H1 (cell line): ENCODE measurements around the gene PGF. TPM values are rescaled to one million over a fixed set of nuclear protein-coding genes. Genes with fewer than 3 reads are reported as not detected.

Experiments used
- CTCF ChIA-PET: fragments of 300-600 bp; sonication (Branson Sonifier 250); formaldehyde crosslinking; loops from one replicate; lab custom pipeline; 2021; ENCODE audit not compliant: partially characterized antibody; lab: Charles Lee
- POLR2A ChIA-PET: fragments of 300-600 bp; sonication (Branson Sonifier 250); formaldehyde crosslinking; loops from one replicate; lab custom pipeline; 2021; ENCODE audit warnings: inconsistent platforms; ENCODE audit not compliant: partially characterized antibody; lab: Charles Lee
- DNase-seq, 2 experiments: peaks; one replicate each; pipeline versions ENCODE4 v3.0.0 to v3.0.0-alpha.2; 2010 to 2022; ENCODE audit warnings: low spot score in 2 of 2, low read depth in 1 of 2, mixed read lengths in 1 of 2
- FAIRE-seq: peaks from 2 replicates; lab custom pipeline; 2011; peaks lifted over from hg19 to GRCh38; lab: Jason Lieb, UNC
- H2AFZ ChIP-seq: 2 replicates; pipeline ENCODE4 v1.8.1; 2012; ENCODE audit warnings: low read length, inconsistent platforms
- H2AK5ac ChIP-seq: 2 replicates; pipeline ENCODE4 v1.6.1; 2013; ENCODE audit warnings: low read depth, low read length
- H2BK120ac ChIP-seq: replicated peaks from 2 replicates; pipeline ENCODE3; 2013; ENCODE audit warnings: low read depth, low read length, inconsistent platforms
- H2BK12ac ChIP-seq: 2 replicates; pipeline ENCODE4 v1.6.1; 2013; ENCODE audit warnings: low read depth, low read length
- H2BK15ac ChIP-seq: 2 replicates; pipeline ENCODE4 v1.6.1; 2013; ENCODE audit warnings: low read length
- H2BK20ac ChIP-seq: 2 replicates; pipeline ENCODE4 v1.6.1; 2013; ENCODE audit warnings: low read length
- H2BK5ac ChIP-seq: 2 replicates; pipeline ENCODE4 v1.6.1; 2013; ENCODE audit warnings: low read depth, low read length
- H3K14ac ChIP-seq: 2 replicates; pipeline ENCODE4 v1.6.1; 2013; ENCODE audit warnings: inconsistent platforms; ENCODE audit not compliant: insufficient read length
- H3K18ac ChIP-seq: 2 replicates; pipeline ENCODE4 v1.6.1; 2013; ENCODE audit warnings: low read length; ENCODE audit errors: extremely low read depth
- H3K23ac ChIP-seq: 2 replicates; pipeline ENCODE4 v1.6.1; 2013; ENCODE audit warnings: inconsistent platforms; ENCODE audit not compliant: insufficient read length
- H3K23me2 ChIP-seq: 2 replicates; pipeline ENCODE4 v1.6.1; 2013; ENCODE audit warnings: low read depth, low read length
- H3K27ac ChIP-seq: 2 replicates; pipeline ENCODE4 v1.6.1; 2011; ENCODE audit warnings: low read depth, low read length, inconsistent platforms
- H3K27me3 ChIP-seq, 4 experiments: replicated peaks in 1 of 4; 1 replicate in 1 of 4; 2 replicates in 3 of 4; pipeline versions ENCODE4 v1.6.1 to v1.8.1; 2011 to 2013; ENCODE audit warnings: low read length in 3 of 4, mild to moderate bottlenecking in 3 of 4, inconsistent platforms in 2 of 4, mixed read lengths in 2 of 4, moderate library complexity in 1 of 4; ENCODE audit not compliant: control insufficient read depth in 3 of 4, insufficient read depth in 3 of 4; ENCODE audit errors: extremely low read depth in 1 of 4
- H3K36me3 ChIP-seq, 4 experiments: 2 replicates each; pipeline versions ENCODE4 v1.6.1 to v1.8.1; 2011 to 2013; ENCODE audit warnings: mild to moderate bottlenecking in 4 of 4, low read length in 3 of 4, moderate library complexity in 2 of 4, control low read depth in 1 of 4, inconsistent platforms in 1 of 4; ENCODE audit not compliant: insufficient read depth in 4 of 4, control insufficient read depth in 2 of 4
- H3K4ac ChIP-seq: replicated peaks from 2 replicates; pipeline ENCODE3; 2013; ENCODE audit warnings: low read length, low read depth, mixed read lengths, inconsistent platforms; ENCODE audit not compliant: insufficient read length
- H3K4me1 ChIP-seq, 4 experiments: replicated peaks in 1 of 4; 1 replicate in 1 of 4; 2 replicates in 3 of 4; pipeline versions ENCODE4 v1.6.1 to v1.8.1; 2011 to 2013; ENCODE audit warnings: low read length in 3 of 4, inconsistent platforms in 2 of 4, mixed read lengths in 1 of 4; ENCODE audit not compliant: insufficient read depth in 4 of 4, control insufficient read depth in 3 of 4
- H3K4me2 ChIP-seq, 2 experiments: 2 replicates each; pipeline versions ENCODE4 v1.6.1 to v1.8.1; 2011 to 2013; ENCODE audit warnings: low read depth in 2 of 2, low read length in 2 of 2, control low read depth in 1 of 2, inconsistent platforms in 1 of 2, mild to moderate bottlenecking in 1 of 2; ENCODE audit not compliant: insufficient read depth in 1 of 2
- H3K4me3 ChIP-seq, 4 experiments: fragments of 200-600, 300-600 bp in 1 of 4; sonication (generic), shearing (Covaris generic), sonication (Bioruptor Twin) in 1 of 4; 2 replicates each; pipeline versions ENCODE4 v1.5.1 to v1.8.1; 2011 to 2016; ENCODE audit warnings: low read length in 4 of 4, low read depth in 3 of 4, control low read depth in 2 of 4, inconsistent platforms in 2 of 4, mild to moderate bottlenecking in 2 of 4, mixed read lengths in 1 of 4, moderate library complexity in 1 of 4; ENCODE audit not compliant: insufficient read depth in 2 of 4; ENCODE audit errors: extremely low read depth in 1 of 4
- H3K56ac ChIP-seq: replicated peaks from 2 replicates; pipeline ENCODE3; 2013; ENCODE audit warnings: low read depth, mild to moderate bottlenecking, mixed read lengths, low read length, inconsistent platforms; ENCODE audit not compliant: insufficient read length
- H3K79me1 ChIP-seq: 2 replicates; pipeline ENCODE4 v1.6.1; 2013; ENCODE audit warnings: low read depth, low read length, control low read depth
- H3K79me2 ChIP-seq, 2 experiments: 2 replicates each; pipeline versions ENCODE4 v1.6.1 to v1.8.1; 2012 to 2013; ENCODE audit warnings: low read length in 2 of 2, mild to moderate bottlenecking in 2 of 2, inconsistent platforms in 1 of 2; ENCODE audit not compliant: insufficient read depth in 2 of 2, control insufficient read depth in 1 of 2
- H3K9ac ChIP-seq, 4 experiments: replicated peaks in 1 of 4; 1 replicate in 1 of 4; 2 replicates in 3 of 4; pipeline versions ENCODE4 v1.6.1 to v1.8.1; 2011 to 2013; ENCODE audit warnings: low read depth in 3 of 4, low read length in 3 of 4, control low read depth in 2 of 4, mild to moderate bottlenecking in 2 of 4, moderate library complexity in 2 of 4, inconsistent platforms in 1 of 4; ENCODE audit errors: extremely low read depth in 1 of 4
- H3K9me3 ChIP-seq, 2 experiments: 2 replicates each; pipeline versions ENCODE4 v1.6.1 to v1.8.1; 2012 to 2013; ENCODE audit warnings: mild to moderate bottlenecking in 2 of 2, moderate library complexity in 2 of 2, control low read depth in 1 of 2, inconsistent platforms in 1 of 2, low read depth in 1 of 2, low read length in 1 of 2, mixed read lengths in 1 of 2; ENCODE audit not compliant: insufficient read depth in 2 of 2
- H4K20me1 ChIP-seq, 2 experiments: replicated peaks in 1 of 2; 2 replicates each; pipeline versions ENCODE3 to v1.8.1; 2011 to 2013; ENCODE audit warnings: inconsistent platforms in 2 of 2, low read length in 2 of 2, mild to moderate bottlenecking in 1 of 2; ENCODE audit not compliant: insufficient read depth in 2 of 2, control insufficient read depth in 1 of 2
- H4K5ac ChIP-seq: 2 replicates; pipeline ENCODE4 v1.6.1; 2013; ENCODE audit warnings: low read length, low read depth, mixed read lengths, inconsistent platforms; ENCODE audit not compliant: insufficient read length
- H4K8ac ChIP-seq: 2 replicates; pipeline ENCODE4 v1.8.0; 2013; ENCODE audit warnings: mild to moderate bottlenecking, moderate library complexity, low read length, inconsistent platforms; ENCODE audit not compliant: insufficient read depth; ENCODE audit errors: extremely low read depth
- H4K91ac ChIP-seq: replicated peaks from 2 replicates; pipeline ENCODE3; 2013; ENCODE audit warnings: low read length, mixed read lengths, inconsistent platforms; ENCODE audit not compliant: insufficient read length
- ATF2 ChIP-seq: IDR thresholded peaks from 2 replicates; pipeline ENCODE4 v1.6.1; 2012; ENCODE audit warnings: low read length, inconsistent platforms
- CREB1 ChIP-seq: IDR thresholded peaks from 2 replicates; pipeline ENCODE4 v1.6.1; 2012; ENCODE audit warnings: inconsistent platforms
- CTBP2 ChIP-seq: IDR thresholded peaks from 2 replicates; pipeline ENCODE4 v1.7.0; 2011; ENCODE audit warnings: borderline replicate concordance, mild to moderate bottlenecking, moderate library complexity, mixed read lengths, low read length; ENCODE audit not compliant: insufficient read depth, insufficient read length
- FOSL1 ChIP-seq: IDR thresholded peaks from 2 replicates; pipeline ENCODE4 v1.6.1; 2011; ENCODE audit warnings: mild to moderate bottlenecking, low read depth, low read length, moderate library complexity; ENCODE audit not compliant: insufficient read depth
- HDAC6 ChIP-seq: IDR thresholded peaks from one replicate; pipeline ENCODE4 v1.7.1; 2012; ENCODE audit warnings: low read depth, mild to moderate bottlenecking, inconsistent platforms, low read length, moderate library complexity
- NRF1 ChIP-seq: IDR thresholded peaks from 2 replicates; pipeline ENCODE4 v1.6.1; 2011; ENCODE audit warnings: mild to moderate bottlenecking, low read depth, low read length, improper control_type of control experiment
- PHF8 ChIP-seq: fragments of 200-600 bp; sonication (generic); conservative IDR thresholded peaks from 2 replicates; pipeline ENCODE4 v1.7.1; 2012; ENCODE audit warnings: low read depth, mild to moderate bottlenecking, inconsistent platforms, low read length, moderate library complexity
- RFX5 ChIP-seq: IDR thresholded peaks from 2 replicates; pipeline ENCODE4 v1.6.1; 2011; ENCODE audit warnings: low read depth, low read length, improper control_type of control experiment, borderline replicate concordance
- RXRA ChIP-seq: IDR thresholded peaks from 2 replicates; pipeline ENCODE4 v1.6.1; 2011; ENCODE audit warnings: low read depth, mild to moderate bottlenecking, low read length, moderate library complexity; ENCODE audit not compliant: insufficient read depth
- SIN3A ChIP-seq, 2 experiments: IDR thresholded peaks in 1 of 2; conservative IDR thresholded peaks in 1 of 2; 2 replicates each; pipeline ENCODE4 v1.6.1; 2011 to 2012; ENCODE audit warnings: low read length in 2 of 2, improper control_type of control experiment in 1 of 2, low read depth in 1 of 2, mild to moderate bottlenecking in 1 of 2
- TCF12 ChIP-seq: IDR thresholded peaks from 2 replicates; pipeline ENCODE4 v1.6.1; 2011; ENCODE audit warnings: low read depth, mild to moderate bottlenecking, low read length
- WGBS, 2 experiments: shearing (Covaris generic) in 1 of 2; methylation state at CpG; one replicate each; pipeline versions ENCODE4 v1.1.6 to v1.1.7; 2013 to 2015; ENCODE audit warnings: low lambda C conversion rate in 2 of 2, mixed read lengths in 2 of 2, inconsistent platforms in 1 of 2, low coverage in 1 of 2, missing lambda C conversion rate in 1 of 2; ENCODE audit not compliant: insufficient replicate concordance in 2 of 2, insufficient coverage in 1 of 2, insufficient read length in 1 of 2; ENCODE audit errors: extremely low coverage in 1 of 2, missing lambda C conversion rate in 1 of 2; 5-methylcytosine and 5-hydroxymethylcytosine counted together
- polyA plus RNA-seq, 7 experiments: library from polyadenylated mRNA; depleted of rRNA in 3 of 7; stranded (reverse) in 5 of 7; unstranded in 2 of 7; fragments of >200 nt in 5 of 7; fragments of 200-250 nt in 2 of 7; gene quantifications; 1 replicate in 5 of 7; 2 replicates in 1 of 7; 4 replicates in 1 of 7; pipeline versions ENCODE4 v1.2.1 to v1.2.3, GENCODE V29; 2011 to 2013; ENCODE audit warnings: missing spikeins in 2 of 7, mixed read lengths in 2 of 7
- total RNA-seq: library from RNA; stranded (reverse); fragmentation: NEBNext Ultra II Directional; extraction: Animal tissue kit (Norgen Biotek cat#: 25700); gene quantifications from 2 replicates; pipeline ENCODE4 v1.2.1, GENCODE V29; 2021

Gene PGF
- total and polyA plus RNA-seq, 2 of the 8 experiments (the other 6 are each of a cell fraction or from before 2014, with no cell fraction given), result 2.1 to 4.1 TPM

- Histone ChIP-seq H3K23me2 (no peaks in the 10 kb centered on the region), H3K36me3 (no peaks in the 10 kb centered on the region), H3K18ac (no peak overlapping the region), H2BK15ac (no peak overlapping the region), H3K9ac (no peak overlapping the region), H3K14ac (no peak overlapping the region), H2BK20ac (no peak overlapping the region), H4K91ac (no peak overlapping the region), H3K4me1 (peaks cover 0 to 4% (median 1%) of the 10 kb centered on the region in 4 experiments; a peak in 3 of 7 replicates), H2BK5ac (no peak overlapping the region), H3K79me1 (no peaks in the 10 kb centered on the region), H3K27ac (no peak overlapping the region), H3K56ac (no peak overlapping the region), H3K27me3 (no peaks in the 10 kb centered on the region), H2AK5ac (no peak overlapping the region), H3K4ac (no peak overlapping the region), H4K5ac (no peak overlapping the region), H2BK120ac (no peak overlapping the region), H3K23ac (no peak overlapping the region), H2BK12ac (no peak overlapping the region), H4K20me1 (no peaks in the 10 kb centered on the region), H3K4me2 (no peak overlapping the region), H3K79me2 (no peaks in the 10 kb centered on the region), H3K9me3 (no peaks in the 10 kb centered on the region), H3K4me3 (no peak overlapping the region), H2AFZ (no peak overlapping the region), H4K8ac (no peak overlapping the region)
- ChIA-PET POLR2A (interaction anchor here (0.7 to 0.9 kb wide), 2 partner anchors 10 to 63 kb away, joined by 3 read pairs; no protein-coding TSS in a partner anchor), CTCF (interaction anchor here (0.8 to 11.9 kb wide), 8 partner anchors 18 to 148 kb away, joined by 3 to 146 read pairs (median 5); partner anchors contain the start of gene RPS6KL1)
- WGBS, 2 experiments, result 93% methylated on average over 18 of the region's 18 CpGs; no CpG with 5 or more reads in 1 of the 2 experiments
- FAIRE-seq (no peak), DNase-seq (no peak)
- no peak for TF ChIP-seq HDAC6
- TF ChIP-seq FOSL1, result no peak
- TF ChIP-seq TCF12, result no peak
- TF ChIP-seq PHF8, result no peak
- TF ChIP-seq ATF2, result no peak
- no peak for TF ChIP-seq NRF1
- no peak for TF ChIP-seq CREB1
- no peak for TF ChIP-seq RXRA
- TF ChIP-seq SIN3A (conservative IDR thresholded peaks at IDR 0.05 in 1 of 2, IDR thresholded peaks at IDR 0.05 in 1 of 2; ENCODE audit: low read depth in 1 of 2, low read length in 2 of 2), result no peak
- TF ChIP-seq CTBP2, result no peak
- TF ChIP-seq RFX5, result no peak
These were observed 14.3 kb downstream of the PGF start for GRCh38 chr14:74940956-74941565.
